GM18507 (cell line): ENCODE results near the gene SHISA7.

Source experiments
- DNase-seq: peaks from one replicate; pipeline ENCODE4 v3.0.0; 2011; ENCODE audit warnings: low read depth; ENCODE audit not compliant: insufficient read length; ENCODE audit errors: extremely low spot score
- FAIRE-seq: peaks from 2 replicates; lab custom pipeline; 2011; peaks lifted over from hg19 to GRCh38; lab: Jason Lieb, UNC

SHISA7 gene

DNA sequence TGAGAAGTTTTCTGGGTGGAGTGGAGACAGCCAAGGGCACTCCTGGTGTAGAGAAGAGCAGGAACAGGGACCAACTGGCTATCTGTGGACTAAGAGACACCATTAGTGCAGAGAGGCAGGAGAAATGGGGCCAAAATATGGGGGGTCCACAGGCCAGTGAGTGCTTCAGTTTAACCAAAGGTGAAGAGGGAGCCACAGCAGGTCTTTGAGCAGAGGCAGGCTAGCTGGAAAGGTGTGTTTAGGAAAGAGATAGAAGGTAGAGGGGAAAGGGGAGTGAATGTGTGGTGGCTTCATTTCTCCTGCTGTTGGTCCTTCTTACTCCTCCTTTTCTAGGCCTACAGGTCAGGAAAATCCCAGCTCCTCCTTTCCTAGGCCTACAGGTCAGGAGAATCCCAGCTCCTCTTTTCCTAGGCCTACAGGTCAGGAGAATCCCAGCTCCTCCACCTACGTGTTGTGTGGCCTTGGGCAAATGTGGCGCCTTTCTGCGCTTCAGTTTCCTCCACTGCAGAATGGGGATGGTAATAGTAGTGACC lies 60.5 kb downstream of the SHISA7 start:
- DNase-seq = no peak
- FAIRE-seq = no peak

DNA sequence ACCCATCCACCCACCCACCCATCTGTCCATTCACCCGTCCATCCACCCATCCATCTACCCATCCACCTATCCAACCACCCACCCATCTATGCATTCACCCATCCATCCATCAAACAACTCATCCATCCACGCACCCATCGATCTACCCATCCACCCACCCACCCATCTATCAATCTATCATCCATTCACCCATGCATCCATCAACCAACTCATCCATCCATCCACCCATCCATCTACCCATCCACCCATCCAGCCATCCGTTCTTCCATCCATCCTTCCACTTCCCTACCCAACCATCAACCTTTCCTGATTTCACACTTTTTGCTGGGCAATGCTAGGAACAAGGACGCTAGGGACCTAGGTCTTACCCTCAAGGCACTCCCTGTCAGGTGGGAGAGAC lies 61.1 kb downstream of the SHISA7 start:
- FAIRE-seq (no peak), DNase-seq (no peak)

DNA sequence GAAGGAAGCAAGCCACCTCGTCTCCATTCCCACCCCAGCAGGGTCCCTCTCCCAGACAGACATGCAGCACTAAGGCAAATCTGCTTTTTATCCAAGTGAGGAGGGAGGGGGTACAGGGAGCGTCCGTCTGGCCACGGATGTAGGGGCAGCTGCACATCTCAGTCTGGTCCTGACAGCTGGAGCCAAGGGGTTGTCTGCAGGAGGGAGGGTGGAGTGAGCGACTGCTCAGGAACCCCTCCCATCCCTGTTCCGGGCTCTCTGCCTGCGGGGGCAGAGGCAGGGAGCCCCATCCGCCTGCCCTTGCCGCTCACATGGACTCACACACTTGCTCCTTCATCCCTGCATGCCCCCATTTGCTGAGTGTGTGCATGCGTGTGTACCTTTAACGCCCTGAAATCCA lies 63.9 kb downstream of the SHISA7 start:
- FAIRE-seq = no peak

More for the DNA sequence above, 63.9 kb downstream of the SHISA7 start:
- no peak for DNase-seq
